Measurements from ENCODE around the gene PPFIA1. TPM values are rescaled to one million over a fixed set of nuclear protein-coding genes. Genes with fewer than 3 reads are reported as not detected.
A peak's percentile ranks its signal among the peaks of the same experiment; 100 is the strongest.

The PPFIA1 gene
- total RNA-seq, 1 experiment from 2014 or later: 86.8 TPM

GRCh38 chr11:70226183-70226582 lies 44.3 kb upstream of the PPFIA1 start:
- Histone ChIP-seq H4K20me1 (ENCODE audit: insufficient read depth) (no peaks in the 10 kb centered on the region), H3K9me2 (ENCODE audit: insufficient read depth) (no peaks in the 10 kb centered on the region), H3K4me2 (0 out of 2 replicates have a peak overlapping the region, but pooled peaks have one; percentile 33), H3K36me3 (ENCODE audit: low read depth) (no peaks in the 10 kb centered on the region), H3F3A (ENCODE audit: insufficient read depth, low read depth) (peaks cover 5% of the 10 kb centered on the region; the same call in 1 of the 2 replicates), H3K4me1 (replicated peaks; ENCODE audit: insufficient read depth) (peaks cover 9% of the 10 kb centered on the region), H3K27ac (no peak overlapping the region), H3K4me3 (no peak overlapping the region), H3K27me3 (ENCODE audit: insufficient read depth, low read depth) (no peaks in the 10 kb centered on the region), H3K9me3 (ENCODE audit: insufficient read depth, low read depth) (no peaks in the 10 kb centered on the region), H3K79me2 (ENCODE audit: low read depth) (no peaks in the 10 kb centered on the region), H2AFZ (no peak overlapping the region)
- ChIA-PET CTCF (no interaction called here), POLR2A (ENCODE audit: unreplicated experiment) (no interaction called here)
- intact Hi-C loops (cut with micrococcal nuclease; ENCODE audit: unreplicated experiment): no loop called here
- TF ChIP-seq CTCF (conservative IDR thresholded peaks at IDR 0.05): no peak
- DNase-seq: no peak
- no TSS peak for BruUV-seq (replicated peaks)

- Histone ChIP-seq H3K4me2 (no peak overlapping the region), H3K4me3 (no peak overlapping the region), H3K9me2 (ENCODE audit: insufficient read depth) (no peaks in the 10 kb centered on the region), H3K27me3 (ENCODE audit: insufficient read depth, low read depth) (no peaks in the 10 kb centered on the region), H3K36me3 (ENCODE audit: low read depth) (no peaks in the 10 kb centered on the region), H3K4me1 (replicated peaks; ENCODE audit: insufficient read depth) (peaks cover 9% of the 10 kb centered on the region), H3K27ac (no peak overlapping the region), H3K79me2 (ENCODE audit: low read depth) (no peaks in the 10 kb centered on the region), H3K9me3 (ENCODE audit: insufficient read depth, low read depth) (no peaks in the 10 kb centered on the region), H3F3A (ENCODE audit: insufficient read depth, low read depth) (peaks cover 5% of the 10 kb centered on the region; the same call in 1 of the 2 replicates), H4K20me1 (ENCODE audit: insufficient read depth) (no peaks in the 10 kb centered on the region), H2AFZ (no peak overlapping the region)
- peak in 1 of 2 experiments; percentile 40 for DNase-seq
- intact Hi-C loops (cut with micrococcal nuclease; ENCODE audit: unreplicated experiment): no loop called here
- BruUV-seq (replicated peaks): no TSS peak
- CTCF ChIA-PET: no interaction called here
- POLR2A ChIA-PET (ENCODE audit: unreplicated experiment): interaction anchor here (0.6 kb wide), 1 partner anchor 44 kb away, joined by 3 read pairs; no protein-coding TSS in a partner anchor
- no peak for TF ChIP-seq EZH2 (IDR thresholded peaks at IDR 0.05; ENCODE audit: low read depth)
- peak; percentile 72 for TF ChIP-seq CTCF (conservative IDR thresholded peaks at IDR 0.05)
Observed at GRCh38 chr11:70226967-70227366, 43.5 kb upstream of the PPFIA1 start.

- POLR2A ChIA-PET (ENCODE audit: unreplicated experiment): interaction anchor here (0.6 kb wide), 1 partner anchor 356 kb away, joined by 4 read pairs; no protein-coding TSS in a partner anchor
- Histone ChIP-seq H3K79me2 (ENCODE audit: low read depth) (no peaks in the 10 kb centered on the region), H3F3A (ENCODE audit: insufficient read depth, low read depth) (peaks cover 24% of the 10 kb centered on the region), H3K27ac (no peak overlapping the region), H2AFZ (no peak overlapping the region), H3K9me3 (ENCODE audit: insufficient read depth, low read depth) (no peaks in the 10 kb centered on the region), H3K4me2 (no peak overlapping the region), H4K20me1 (ENCODE audit: insufficient read depth) (no peaks in the 10 kb centered on the region), H3K4me1 (replicated peaks; ENCODE audit: insufficient read depth) (peaks cover 24% of the 10 kb centered on the region), H3K27me3 (ENCODE audit: insufficient read depth, low read depth) (no peaks in the 10 kb centered on the region), H3K9me2 (ENCODE audit: insufficient read depth) (no peaks in the 10 kb centered on the region), H3K36me3 (ENCODE audit: low read depth) (no peaks in the 10 kb centered on the region), H3K4me3 (no peak overlapping the region)
- BruUV-seq (replicated peaks): no TSS peak
- TF ChIP-seq CTCF (conservative IDR thresholded peaks at IDR 0.05): no peak
- TF ChIP-seq EZH2 (IDR thresholded peaks at IDR 0.05; ENCODE audit: low read depth): no peak
- intact Hi-C loops (cut with micrococcal nuclease; ENCODE audit: unreplicated experiment): no loop called here
- CTCF ChIA-PET: no interaction called here
- no peak for DNase-seq
Observed at GRCh38 chr11:70229737-70230136, 40.8 kb upstream of the PPFIA1 start.
